ENCODE data around the gene GJA4.
"Not testable (repeated sequence)": the region's sequence is repeated elsewhere in the genome, so short reads cannot be mapped to it uniquely, and the experiment has no call there.

The GJA4 gene

DNA sequence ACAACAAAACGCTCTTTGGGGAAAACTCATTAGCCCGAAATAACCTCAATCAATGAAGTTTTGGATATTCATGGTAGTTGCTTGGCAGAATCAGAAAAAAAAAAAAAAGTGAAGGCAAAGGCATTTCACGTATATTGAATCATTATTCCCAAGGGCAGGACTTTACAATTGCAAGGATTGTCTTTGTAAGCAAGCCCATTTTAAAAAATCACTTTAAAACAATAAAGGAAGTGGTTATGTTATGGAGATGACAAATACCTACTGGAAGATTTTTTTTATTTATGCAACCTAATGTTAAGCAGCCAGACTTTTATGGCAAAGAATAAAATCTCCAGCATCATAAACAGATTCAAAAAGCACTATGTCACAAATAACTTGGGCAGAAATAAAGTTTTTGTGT, 23.9 kb upstream of the GJA4 start:
- no peak for DNase-seq (ENCODE audit: low read depth in 1 of 2, low spot score in 1 of 2)

DNA sequence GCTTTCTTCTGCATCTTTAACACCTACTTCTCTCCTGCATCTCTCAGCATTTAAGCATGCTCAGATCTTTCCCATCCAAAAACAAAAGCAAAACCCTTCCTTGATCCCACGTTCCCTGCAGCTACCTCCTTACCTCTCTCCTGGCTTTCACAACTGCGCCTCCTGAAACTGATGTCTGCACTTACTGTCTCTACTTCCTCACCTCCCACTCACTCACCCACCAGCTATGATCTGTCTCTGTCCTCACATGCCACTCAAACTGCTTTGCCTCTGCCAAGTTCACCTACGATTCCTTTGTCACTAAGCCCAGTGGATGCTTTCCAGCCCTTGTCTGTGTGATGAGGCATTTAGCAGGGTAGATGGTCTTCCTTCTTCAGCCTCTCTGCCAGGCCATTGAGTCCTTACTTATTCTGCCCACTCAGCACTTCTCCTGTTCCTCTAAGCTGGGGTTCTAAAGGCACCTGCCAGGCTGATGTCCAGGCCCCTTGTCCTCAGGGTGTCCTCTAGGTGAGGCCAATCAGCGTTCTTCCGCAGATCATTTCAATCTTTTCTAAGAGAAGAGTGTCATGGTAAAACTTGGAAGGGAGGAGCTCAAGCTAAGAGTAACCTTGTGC, 21.8 kb upstream of the GJA4 start:
- no peak for DNase-seq (ENCODE audit: low read depth in 1 of 2, low spot score in 1 of 2)

DNA sequence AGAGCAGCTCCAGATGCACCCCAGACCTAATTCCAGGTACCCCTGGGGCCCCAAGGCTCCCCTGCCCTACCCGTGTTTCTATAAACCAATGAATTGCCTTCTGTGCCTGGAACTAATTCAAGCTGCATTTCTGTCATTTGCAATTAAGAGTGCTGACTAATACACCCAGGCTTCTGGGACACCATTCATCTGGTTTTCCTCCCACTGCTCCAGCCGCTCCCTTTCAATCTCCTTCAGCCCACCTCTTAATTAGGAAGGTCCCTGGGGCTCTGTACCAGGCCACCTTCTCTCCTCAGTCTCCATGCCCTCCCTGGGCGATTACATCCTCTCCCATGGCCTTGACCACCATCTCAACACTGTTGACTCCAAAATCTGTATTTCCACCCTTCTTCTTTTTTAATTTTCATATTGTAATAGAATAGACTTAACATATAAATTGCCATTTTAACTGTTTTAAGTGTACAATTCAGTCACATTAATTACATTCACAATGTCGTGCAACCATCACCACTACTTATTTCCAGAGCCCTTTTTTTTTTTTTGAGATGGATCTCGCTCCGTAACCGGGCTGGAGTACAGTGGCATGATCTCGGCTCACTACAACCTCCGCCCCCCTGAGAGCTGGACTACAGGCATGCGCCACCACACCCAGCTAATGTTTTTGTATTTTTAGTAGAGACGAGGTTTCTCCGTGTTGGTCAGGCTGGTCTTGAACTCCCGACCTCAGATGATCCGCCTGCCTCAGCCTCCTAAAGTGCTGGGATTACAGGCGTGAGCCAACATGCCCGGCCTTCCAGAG, 21.0 kb upstream of the GJA4 start:
- no peak for DNase-seq (ENCODE audit: low read depth in 1 of 2, low spot score in 1 of 2)

DNA sequence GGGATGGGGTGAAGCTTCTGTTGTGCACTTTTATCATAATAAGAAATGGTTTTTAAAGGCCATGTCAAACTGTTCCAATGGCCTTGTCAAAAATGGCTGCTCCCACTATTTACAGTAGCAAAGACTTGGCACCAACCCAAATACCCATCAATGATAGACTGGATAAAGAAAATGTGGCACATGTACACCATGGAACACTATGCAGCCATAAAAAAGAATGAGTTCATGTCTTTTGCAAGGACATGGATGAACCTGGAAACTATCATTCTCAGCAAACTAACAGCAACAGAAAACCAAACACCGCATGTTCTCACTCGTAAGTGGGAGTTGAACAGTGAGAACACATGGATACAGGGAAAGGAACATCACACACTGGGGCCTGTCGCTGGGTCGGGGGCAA, 19.7 kb upstream of the GJA4 start:
- not testable (repeated sequence) for DNase-seq (ENCODE audit: low read depth in 1 of 2, low spot score in 1 of 2)

DNA sequence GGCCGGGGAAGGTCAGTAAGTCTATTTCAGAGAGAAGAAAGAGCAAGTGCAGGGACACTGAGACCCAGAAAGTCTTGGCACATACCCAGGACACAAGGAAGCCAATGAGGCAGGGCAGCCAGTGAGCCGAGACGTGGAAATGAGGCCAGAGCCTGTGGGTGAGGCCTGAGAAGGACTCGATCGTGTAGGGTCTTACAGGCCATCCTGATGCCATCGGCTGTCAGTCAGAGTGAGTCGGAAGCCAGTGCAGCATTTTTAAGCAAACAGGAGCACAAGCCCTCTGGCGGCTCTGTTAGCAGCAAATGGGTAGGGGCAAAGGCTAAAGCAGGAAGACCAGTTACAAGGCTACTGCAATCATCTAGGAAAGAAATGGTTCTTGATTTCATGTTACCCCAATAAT, 17.8 kb upstream of the GJA4 start:
- no peak for DNase-seq (ENCODE audit: low read depth in 1 of 2, low spot score in 1 of 2)

DNA sequence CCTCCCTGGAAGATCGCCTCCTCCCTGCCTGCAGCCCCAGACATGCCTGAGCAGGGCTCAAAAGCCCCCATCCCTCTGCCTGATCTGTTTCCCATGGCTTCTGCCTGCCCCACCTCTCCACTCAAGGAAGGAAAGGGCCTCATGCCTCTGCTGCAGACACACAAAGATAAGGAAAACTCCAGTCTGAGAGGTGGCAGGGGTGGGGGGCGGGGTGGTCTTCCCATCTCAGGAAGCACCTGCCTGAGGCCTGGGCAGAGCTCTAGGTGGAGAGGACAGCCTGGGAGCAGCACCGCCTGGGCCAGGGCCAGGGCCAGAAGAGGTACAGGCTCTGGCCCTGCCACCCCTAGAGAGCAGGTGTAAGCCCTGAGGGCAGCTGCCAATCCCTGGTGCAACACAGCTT, 15.9 kb upstream of the GJA4 start:
- DNase-seq (ENCODE audit: low read depth in 1 of 2, low spot score in 1 of 2): no peak

DNA sequence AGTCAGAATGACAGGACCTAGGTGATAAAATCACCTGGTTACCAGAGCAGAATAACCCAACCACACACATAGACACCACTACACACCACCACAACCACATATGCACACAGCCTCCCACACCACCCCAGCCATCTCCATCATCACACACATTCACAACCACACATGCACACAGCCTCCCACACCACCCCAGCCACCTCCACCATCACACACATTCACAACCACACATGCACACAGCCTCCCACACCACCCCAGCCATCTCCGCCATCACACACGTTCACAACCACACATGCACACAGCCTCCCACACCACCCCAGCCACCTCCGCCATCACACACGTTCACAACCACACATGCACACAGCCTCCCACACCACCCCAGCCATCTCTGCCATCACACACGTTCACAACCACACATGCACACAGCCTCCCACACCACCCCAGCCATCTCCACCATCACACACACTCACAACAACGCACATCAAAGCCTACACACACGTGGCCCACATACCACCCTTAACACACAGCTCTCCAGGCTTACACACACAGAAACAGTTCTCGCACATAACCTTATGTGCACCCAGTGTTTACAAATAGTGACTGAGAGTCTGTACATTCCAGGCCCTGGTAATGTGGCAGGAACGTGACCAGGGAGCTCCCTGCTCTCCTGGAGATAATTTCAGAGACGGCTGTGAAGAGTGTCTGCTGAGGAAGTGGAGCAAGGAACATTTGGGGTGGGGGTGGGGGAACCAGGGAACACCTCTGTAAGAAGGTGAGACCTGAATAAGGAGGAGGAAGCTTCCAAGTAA, 15.1 kb upstream of the GJA4 start:
- DNase-seq (ENCODE audit: low read depth in 1 of 2, low spot score in 1 of 2): no peak

DNA sequence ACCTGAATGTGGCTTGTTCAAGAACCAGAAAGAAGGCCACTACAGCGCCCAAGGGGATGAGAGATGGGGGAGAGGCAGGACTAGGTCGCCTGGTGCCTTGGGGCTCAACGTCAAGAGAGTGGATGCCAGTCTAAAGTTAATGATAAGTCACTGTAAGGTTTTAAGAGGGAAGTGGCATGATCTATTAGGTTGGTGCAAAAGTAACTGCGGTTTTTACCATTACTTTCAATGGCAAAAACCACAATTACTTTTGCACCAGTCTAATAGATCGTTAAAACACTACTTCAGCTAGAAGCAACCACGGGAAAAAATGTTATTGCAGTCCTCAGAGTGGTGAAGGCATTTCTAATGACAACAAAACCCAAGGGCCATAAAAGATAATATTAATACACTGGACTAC, 14.4 kb upstream of the GJA4 start:
- no peak for DNase-seq (ENCODE audit: low read depth in 1 of 2, low spot score in 1 of 2)

DNA sequence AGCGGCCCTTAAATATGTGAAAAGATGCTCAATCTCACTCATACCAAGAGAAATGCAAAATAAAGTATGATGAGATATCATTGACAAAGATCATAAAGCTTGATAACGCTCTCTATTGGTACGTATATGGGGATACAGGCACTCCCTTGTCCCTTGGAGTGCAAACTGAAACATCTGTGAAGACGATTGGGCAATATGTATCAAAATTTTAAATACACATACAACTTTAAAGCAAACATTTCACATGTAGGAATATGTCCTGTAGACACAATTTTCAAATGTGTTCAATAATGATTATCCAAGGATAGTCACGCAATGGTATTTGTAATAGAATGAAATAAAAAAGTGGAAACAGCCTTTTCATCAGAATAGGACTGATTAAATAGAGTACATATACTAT, 13.8 kb upstream of the GJA4 start:
- DNase-seq (ENCODE audit: low read depth in 1 of 2, low spot score in 1 of 2): no peak

DNA sequence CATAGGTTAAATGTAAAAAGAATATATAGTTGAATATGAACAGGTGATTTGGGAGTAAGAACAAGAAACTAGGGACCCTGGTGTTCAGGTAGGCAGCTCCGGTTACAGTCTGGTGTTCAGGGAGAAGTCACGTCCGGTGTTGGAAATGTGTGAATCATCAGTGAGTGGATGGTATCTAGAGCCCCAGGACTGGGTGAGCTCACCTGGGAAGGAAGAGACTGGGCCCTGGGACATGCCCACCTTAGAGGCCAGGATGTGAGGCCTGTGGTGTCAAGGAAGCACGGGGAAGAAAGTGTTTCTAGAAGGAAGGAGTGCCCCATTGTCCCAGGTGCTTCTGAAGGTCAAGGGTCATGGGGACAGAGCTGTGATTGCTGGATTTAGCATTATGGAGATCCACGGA, 13.3 kb upstream of the GJA4 start:
- no peak for DNase-seq (ENCODE audit: low read depth in 1 of 2, low spot score in 1 of 2)

DNA sequence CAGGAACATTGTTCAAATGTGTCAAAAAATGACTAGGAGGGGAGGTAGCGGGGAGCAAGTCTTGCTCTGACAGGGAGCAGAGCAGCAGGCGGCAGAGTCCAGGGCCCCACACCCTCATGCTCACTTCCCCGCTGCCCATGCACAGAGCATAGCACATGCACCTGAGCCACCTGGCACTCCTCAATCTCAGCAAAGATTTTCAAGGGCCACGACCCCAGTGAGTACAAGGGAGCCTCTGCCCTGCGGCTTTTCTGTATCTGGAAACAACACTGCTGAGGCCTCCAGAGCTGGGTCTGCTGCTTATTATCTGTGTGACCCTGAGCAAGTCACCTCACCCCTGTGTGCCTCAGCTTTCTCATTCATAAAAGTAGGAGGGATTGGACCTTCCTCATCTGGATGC, 12.8 kb upstream of the GJA4 start:
- no peak for DNase-seq (ENCODE audit: low read depth in 1 of 2, low spot score in 1 of 2)

DNA sequence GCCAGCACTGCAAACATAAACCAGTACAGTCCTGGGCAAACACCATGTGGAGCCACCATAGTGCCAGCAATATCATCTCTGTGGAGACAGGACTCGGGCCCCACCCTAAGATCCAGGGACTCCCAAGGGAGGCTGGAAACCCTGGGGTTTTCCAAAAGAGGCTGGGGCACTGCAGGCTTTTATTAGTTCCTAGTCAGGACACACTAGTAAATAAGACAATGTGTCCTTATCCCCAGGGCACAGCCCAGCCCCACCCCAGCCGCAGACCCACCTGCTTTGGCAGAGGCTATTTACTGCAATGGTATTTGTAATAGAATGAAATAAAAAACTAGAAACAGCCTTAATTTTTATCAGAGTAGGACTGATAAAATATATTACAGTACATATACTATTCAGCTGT, 12.3 kb upstream of the GJA4 start:
- DNase-seq (ENCODE audit: low read depth in 1 of 2, low spot score in 1 of 2): no peak

DNA sequence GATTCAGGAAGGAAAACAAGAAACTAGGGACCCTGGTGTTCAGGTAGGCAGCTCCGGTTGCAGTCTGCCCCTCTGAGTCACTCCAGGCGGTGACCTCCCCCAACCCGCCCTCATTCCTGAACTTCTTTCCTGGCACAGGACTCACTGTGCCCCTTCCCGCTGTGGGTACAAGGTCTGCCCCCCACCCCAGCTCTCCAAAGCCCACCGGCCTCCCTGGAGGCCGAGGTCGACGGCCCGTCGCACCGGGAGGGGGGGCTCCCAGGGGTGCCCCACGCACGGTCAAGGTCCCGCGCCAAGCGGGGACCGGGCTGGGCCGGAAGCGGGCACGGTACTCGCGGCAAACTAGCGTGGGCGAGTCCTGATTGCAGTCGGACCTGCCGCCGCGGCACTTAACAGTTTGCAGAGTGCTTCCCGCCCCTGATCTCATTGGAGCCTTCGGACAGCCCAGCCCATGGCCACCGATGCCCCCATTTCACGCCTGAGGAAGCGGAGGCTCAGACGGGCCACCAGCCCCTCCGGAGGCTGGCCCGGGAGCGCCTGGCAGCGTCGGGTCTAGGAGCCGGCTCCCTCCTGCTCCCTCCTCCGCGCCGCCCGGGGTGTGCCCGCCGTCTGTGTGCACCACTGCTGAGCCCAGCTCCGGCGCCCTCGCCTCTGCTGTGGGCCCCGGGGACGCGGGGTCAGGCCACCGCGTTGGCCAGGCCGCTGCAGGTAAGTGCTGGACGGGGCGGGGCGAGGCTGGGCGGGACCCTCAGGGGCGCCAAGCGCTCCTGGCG, 11.5 kb upstream of the GJA4 start, which contains the start of gene GJB3:
Gene GJB3, plus strand, starts transcription at position 144 of the 773 bp plus-strand sequence. CDS start 3,549 bp downstream, outside the sequence.
- DNase-seq (ENCODE audit: low read depth in 1 of 2, low spot score in 1 of 2): no peak

DNA sequence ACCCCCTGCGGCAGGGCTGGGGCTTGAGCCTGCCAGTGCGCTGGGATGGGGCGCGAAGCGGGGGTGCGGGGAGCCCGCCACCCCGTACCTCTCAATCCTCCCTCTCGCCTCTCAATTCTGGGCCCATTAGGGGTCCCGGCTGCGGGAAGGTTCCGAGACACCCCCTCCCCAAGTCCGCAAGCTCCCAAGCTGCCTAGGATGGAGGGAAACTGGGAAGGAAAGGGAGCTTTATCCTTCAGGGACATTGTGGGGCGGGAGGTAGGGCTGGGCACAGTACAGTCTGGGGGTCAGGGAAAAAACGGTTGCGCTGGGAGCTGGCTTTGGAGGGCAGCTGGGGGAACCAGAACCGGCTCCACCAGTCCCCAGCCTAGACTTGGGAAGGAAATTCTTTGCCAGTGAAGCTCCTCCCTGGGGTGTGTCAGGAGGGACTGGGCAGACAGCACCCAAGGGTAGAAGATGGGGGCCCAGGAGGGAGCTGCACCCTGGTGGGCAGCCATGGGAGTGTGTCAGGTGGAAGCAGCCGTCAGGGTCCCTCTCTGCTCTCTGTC, 10.9 kb upstream of the GJA4 start:
- no peak for DNase-seq (ENCODE audit: low read depth in 1 of 2, low spot score in 1 of 2)

DNA sequence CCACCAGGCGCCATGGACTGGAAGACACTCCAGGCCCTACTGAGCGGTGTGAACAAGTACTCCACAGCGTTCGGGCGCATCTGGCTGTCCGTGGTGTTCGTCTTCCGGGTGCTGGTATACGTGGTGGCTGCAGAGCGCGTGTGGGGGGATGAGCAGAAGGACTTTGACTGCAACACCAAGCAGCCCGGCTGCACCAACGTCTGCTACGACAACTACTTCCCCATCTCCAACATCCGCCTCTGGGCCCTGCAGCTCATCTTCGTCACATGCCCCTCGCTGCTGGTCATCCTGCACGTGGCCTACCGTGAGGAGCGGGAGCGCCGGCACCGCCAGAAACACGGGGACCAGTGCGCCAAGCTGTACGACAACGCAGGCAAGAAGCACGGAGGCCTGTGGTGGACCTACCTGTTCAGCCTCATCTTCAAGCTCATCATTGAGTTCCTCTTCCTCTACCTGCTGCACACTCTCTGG, 8.0 kb upstream of the GJA4 start:
- no peak for DNase-seq (ENCODE audit: low read depth in 1 of 2, low spot score in 1 of 2)

DNA sequence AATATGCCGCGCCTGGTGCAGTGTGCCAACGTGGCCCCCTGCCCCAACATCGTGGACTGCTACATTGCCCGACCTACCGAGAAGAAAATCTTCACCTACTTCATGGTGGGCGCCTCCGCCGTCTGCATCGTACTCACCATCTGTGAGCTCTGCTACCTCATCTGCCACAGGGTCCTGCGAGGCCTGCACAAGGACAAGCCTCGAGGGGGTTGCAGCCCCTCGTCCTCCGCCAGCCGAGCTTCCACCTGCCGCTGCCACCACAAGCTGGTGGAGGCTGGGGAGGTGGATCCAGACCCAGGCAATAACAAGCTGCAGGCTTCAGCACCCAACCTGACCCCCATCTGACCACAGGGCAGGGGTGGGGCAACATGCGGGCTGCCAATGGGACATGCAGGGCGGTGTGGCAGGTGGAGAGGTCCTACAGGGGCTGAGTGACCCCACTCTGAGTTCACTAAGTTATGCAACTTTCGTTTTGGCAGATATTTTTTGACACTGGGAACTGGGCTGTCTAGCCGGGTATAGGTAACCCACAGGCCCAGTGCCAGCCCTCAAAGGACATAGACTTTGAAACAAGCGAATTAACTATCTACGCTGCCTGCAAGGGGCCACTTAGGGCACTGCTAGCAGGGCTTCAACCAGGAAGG, 7.4 kb upstream of the GJA4 start:
- DNase-seq (ENCODE audit: low read depth in 1 of 2, low spot score in 1 of 2): no peak

DNA sequence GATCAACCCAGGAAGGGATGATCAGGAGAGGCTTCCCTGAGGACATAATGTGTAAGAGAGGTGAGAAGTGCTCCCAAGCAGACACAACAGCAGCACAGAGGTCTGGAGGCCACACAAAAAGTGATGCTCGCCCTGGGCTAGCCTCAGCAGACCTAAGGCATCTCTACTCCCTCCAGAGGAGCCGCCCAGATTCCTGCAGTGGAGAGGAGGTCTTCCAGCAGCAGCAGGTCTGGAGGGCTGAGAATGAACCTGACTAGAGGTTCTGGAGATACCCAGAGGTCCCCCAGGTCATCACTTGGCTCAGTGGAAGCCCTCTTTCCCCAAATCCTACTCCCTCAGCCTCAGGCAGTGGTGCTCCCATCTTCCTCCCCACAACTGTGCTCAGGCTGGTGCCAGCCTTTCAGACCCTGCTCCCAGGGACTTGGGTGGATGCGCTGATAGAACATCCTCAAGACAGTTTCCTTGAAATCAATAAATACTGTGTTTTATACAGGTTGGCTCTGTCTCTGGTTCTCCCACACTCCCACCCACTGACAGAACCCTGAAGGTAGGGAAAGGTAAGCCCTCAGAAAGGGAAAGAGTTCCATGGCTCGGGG, 6.8 kb upstream of the GJA4 start:
- no peak for DNase-seq (ENCODE audit: low read depth in 1 of 2, low spot score in 1 of 2)

DNA sequence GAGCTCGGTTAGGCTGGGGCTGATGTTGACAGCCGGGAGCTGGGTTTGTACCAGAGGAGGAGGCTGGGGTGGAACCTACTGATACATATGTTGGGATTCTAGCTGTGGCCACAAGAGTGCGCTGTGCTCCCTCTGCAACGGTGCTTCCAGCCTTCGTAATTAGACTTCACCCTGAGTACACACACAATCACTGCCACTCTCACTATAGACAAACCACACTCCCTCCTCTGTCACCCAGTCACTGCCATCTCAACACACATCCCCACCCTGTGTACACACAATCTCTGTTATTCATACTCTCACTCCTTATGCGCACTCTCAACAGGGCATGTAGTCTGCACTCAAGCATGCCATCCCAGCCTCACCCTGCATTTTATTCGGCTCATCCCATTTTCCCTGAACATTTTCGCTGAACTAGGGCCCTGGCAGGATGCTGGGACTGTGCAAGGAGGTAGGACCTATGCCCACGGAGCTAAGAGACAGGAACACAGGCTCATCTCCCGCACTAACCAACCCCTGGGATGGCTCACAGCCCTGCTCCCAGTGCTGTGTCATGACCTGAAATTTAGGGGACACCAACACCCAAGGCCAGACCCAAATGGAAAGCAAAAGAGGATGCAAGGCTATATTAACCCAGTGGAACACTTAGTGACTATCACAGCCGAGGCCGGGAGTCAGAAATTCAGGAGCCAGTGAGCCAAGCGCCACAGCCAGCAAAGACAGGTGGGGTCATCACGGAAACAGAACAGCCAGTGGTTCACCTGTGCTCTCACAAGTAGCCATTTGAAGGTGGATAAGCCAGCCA, 6.1 kb upstream of the GJA4 start:
- DNase-seq (ENCODE audit: low read depth in 1 of 2, low spot score in 1 of 2): peak; percentile 37 to 52
